ENCODE results near the gene TBX3.

TBX3 gene

GRCh38 chr12:114682106-114682784 is 1.7 kb downstream of the TBX3 start:
- H3K36me3 ChIP-seq (ENCODE audit: control insufficient read depth, insufficient read depth, low read length) = no peaks in the 10 kb centered on the region; the same call in 1 of the 2 replicates
- H3K27me3 ChIP-seq (ENCODE audit: control insufficient read depth, insufficient read depth, low read length) = peaks cover 93% of the 10 kb centered on the region
- H3K4me3 ChIP-seq (ENCODE audit: low read depth, low read length) = peak overlapping the region; percentile 69
- H3K9me3 ChIP-seq (ENCODE audit: control insufficient read depth, insufficient read depth, low read depth, low read length) = no peaks in the 10 kb centered on the region
- H3K27ac ChIP-seq (ENCODE audit: low read depth, low read length) = no peak overlapping the region
- peak overlapping the region; percentile 83 for H3K9ac ChIP-seq (ENCODE audit: low read length)
- peaks cover 65% of the 10 kb centered on the region for H3K4me1 ChIP-seq (ENCODE audit: control insufficient read depth, insufficient read depth, low read length)

GRCh38 chr12:114681116-114681871 is 2.7 kb downstream of the TBX3 start:
- peaks cover 93% of the 10 kb centered on the region for H3K27me3 ChIP-seq (ENCODE audit: control insufficient read depth, insufficient read depth, low read length)
- no peak overlapping the region for H3K27ac ChIP-seq (ENCODE audit: low read depth, low read length)
- H3K4me1 ChIP-seq (ENCODE audit: control insufficient read depth, insufficient read depth, low read length) = peaks cover 61% of the 10 kb centered on the region
- no peaks in the 10 kb centered on the region for H3K9me3 ChIP-seq (ENCODE audit: control insufficient read depth, insufficient read depth, low read depth, low read length)
- H3K4me3 ChIP-seq (ENCODE audit: low read depth, low read length) = peak overlapping the region; percentile 69
- H3K9ac ChIP-seq (ENCODE audit: low read length) = peak overlapping the region; percentile 83
- H3K36me3 ChIP-seq (ENCODE audit: control insufficient read depth, insufficient read depth, low read length) = no peaks in the 10 kb centered on the region; the same call in 1 of the 2 replicates

GRCh38 chr12:114680604-114681069 is 3.3 kb downstream of the TBX3 start:
- Histone ChIP-seq H3K4me3 (ENCODE audit: low read depth, low read length) (peak overlapping the region; percentile 69; the same call in 1 of the 2 replicates), H3K4me1 (ENCODE audit: control insufficient read depth, insufficient read depth, low read length) (peaks cover 60% of the 10 kb centered on the region), H3K9me3 (ENCODE audit: control insufficient read depth, insufficient read depth, low read depth, low read length) (no peaks in the 10 kb centered on the region), H3K36me3 (ENCODE audit: control insufficient read depth, insufficient read depth, low read length) (no peaks in the 10 kb centered on the region; the same call in 1 of the 2 replicates), H3K9ac (ENCODE audit: low read length) (peak overlapping the region; percentile 83), H3K27me3 (ENCODE audit: control insufficient read depth, insufficient read depth, low read length) (peaks cover 93% of the 10 kb centered on the region), H3K27ac (ENCODE audit: low read depth, low read length) (no peak overlapping the region)

GRCh38 chr12:114679942-114680341 is 4.0 kb downstream of the TBX3 start:
- H3K4me1 ChIP-seq (ENCODE audit: control insufficient read depth, insufficient read depth, low read length) = peaks cover 61% of the 10 kb centered on the region
- H3K36me3 ChIP-seq (ENCODE audit: control insufficient read depth, insufficient read depth, low read length) = no peaks in the 10 kb centered on the region; the same call in 1 of the 2 replicates
- H3K4me3 ChIP-seq (ENCODE audit: low read depth, low read length) = peak overlapping the region; percentile 69
- H3K27me3 ChIP-seq (ENCODE audit: control insufficient read depth, insufficient read depth, low read length) = peaks cover 93% of the 10 kb centered on the region
- H3K9ac ChIP-seq (ENCODE audit: low read length) = peak overlapping the region; percentile 83
- H3K27ac ChIP-seq (ENCODE audit: low read depth, low read length) = no peak overlapping the region
- no peaks in the 10 kb centered on the region for H3K9me3 ChIP-seq (ENCODE audit: control insufficient read depth, insufficient read depth, low read depth, low read length)

- Histone ChIP-seq H3K4me1 (ENCODE audit: control insufficient read depth, insufficient read depth, low read length) (peaks cover 64% of the 10 kb centered on the region), H3K27me3 (ENCODE audit: control insufficient read depth, insufficient read depth, low read length) (peaks cover 94% of the 10 kb centered on the region), H3K36me3 (ENCODE audit: control insufficient read depth, insufficient read depth, low read length) (no peaks in the 10 kb centered on the region; the same call in 1 of the 2 replicates), H3K4me3 (ENCODE audit: low read depth, low read length) (peak overlapping the region; percentile 69), H3K9ac (ENCODE audit: low read length) (no peak overlapping the region), H3K27ac (ENCODE audit: low read depth, low read length) (no peak overlapping the region), H3K9me3 (ENCODE audit: control insufficient read depth, insufficient read depth, low read depth, low read length) (no peaks in the 10 kb centered on the region)
Measured at GRCh38 chr12:114679452-114679875, 4.5 kb downstream of the TBX3 start.

GRCh38 chr12:114678718-114679117 is 5.3 kb downstream of the TBX3 start:
- H3K4me1 ChIP-seq (ENCODE audit: control insufficient read depth, insufficient read depth, low read length) = peaks cover 69% of the 10 kb centered on the region
- H3K27me3 ChIP-seq (ENCODE audit: control insufficient read depth, insufficient read depth, low read length) = peaks cover 100% of the 10 kb centered on the region
- H3K36me3 ChIP-seq (ENCODE audit: control insufficient read depth, insufficient read depth, low read length) = peaks cover 3% of the 10 kb centered on the region; the same call in 1 of the 2 replicates
- H3K9ac ChIP-seq (ENCODE audit: low read length) = no peak overlapping the region
- peak overlapping the region; percentile 69; the same call in 1 of the 2 replicates for H3K4me3 ChIP-seq (ENCODE audit: low read depth, low read length)
- no peaks in the 10 kb centered on the region for H3K9me3 ChIP-seq (ENCODE audit: control insufficient read depth, insufficient read depth, low read depth, low read length)
- no peak overlapping the region for H3K27ac ChIP-seq (ENCODE audit: low read depth, low read length)

GRCh38 chr12:114678028-114678427 is 5.9 kb downstream of the TBX3 start:
- Histone ChIP-seq H3K36me3 (ENCODE audit: control insufficient read depth, insufficient read depth, low read length) (peaks cover 4% of the 10 kb centered on the region; the same call in 1 of the 2 replicates), H3K4me1 (ENCODE audit: control insufficient read depth, insufficient read depth, low read length) (peaks cover 76% of the 10 kb centered on the region), H3K9me3 (ENCODE audit: control insufficient read depth, insufficient read depth, low read depth, low read length) (no peaks in the 10 kb centered on the region), H3K27me3 (ENCODE audit: control insufficient read depth, insufficient read depth, low read length) (peaks cover 100% of the 10 kb centered on the region), H3K9ac (ENCODE audit: low read length) (no peak overlapping the region), H3K4me3 (ENCODE audit: low read depth, low read length) (no peak overlapping the region), H3K27ac (ENCODE audit: low read depth, low read length) (no peak overlapping the region)

GRCh38 chr12:114676142-114676741 is 7.7 kb downstream of the TBX3 start:
- H3K27me3 ChIP-seq (ENCODE audit: control insufficient read depth, insufficient read depth, low read length) = peaks cover 100% of the 10 kb centered on the region
- H3K36me3 ChIP-seq (ENCODE audit: control insufficient read depth, insufficient read depth, low read length) = peaks cover 4% of the 10 kb centered on the region; the same call in 1 of the 2 replicates
- H3K9me3 ChIP-seq (ENCODE audit: control insufficient read depth, insufficient read depth, low read depth, low read length) = no peaks in the 10 kb centered on the region
- peaks cover 75% of the 10 kb centered on the region for H3K4me1 ChIP-seq (ENCODE audit: control insufficient read depth, insufficient read depth, low read length)
- H3K4me3 ChIP-seq (ENCODE audit: low read depth, low read length) = no peak overlapping the region; the same call in 1 of the 2 replicates
- H3K9ac ChIP-seq (ENCODE audit: low read length) = no peak overlapping the region
- H3K27ac ChIP-seq (ENCODE audit: low read depth, low read length) = no peak overlapping the region

- peak overlapping the region; percentile 21 for H3K9ac ChIP-seq (ENCODE audit: low read length)
- peaks cover 100% of the 10 kb centered on the region for H3K27me3 ChIP-seq (ENCODE audit: control insufficient read depth, insufficient read depth, low read length)
- no peaks in the 10 kb centered on the region for H3K9me3 ChIP-seq (ENCODE audit: control insufficient read depth, insufficient read depth, low read depth, low read length)
- peaks cover 77% of the 10 kb centered on the region for H3K4me1 ChIP-seq (ENCODE audit: control insufficient read depth, insufficient read depth, low read length)
- H3K4me3 ChIP-seq (ENCODE audit: low read depth, low read length) = peak overlapping the region; percentile 46
- peaks cover 4% of the 10 kb centered on the region; the same call in 1 of the 2 replicates for H3K36me3 ChIP-seq (ENCODE audit: control insufficient read depth, insufficient read depth, low read length)
- no peak overlapping the region for H3K27ac ChIP-seq (ENCODE audit: low read depth, low read length)
Measured at GRCh38 chr12:114674251-114675047, 9.5 kb downstream of the TBX3 start.

- Histone ChIP-seq H3K4me1 (ENCODE audit: control insufficient read depth, insufficient read depth, low read length) (peaks cover 76% of the 10 kb centered on the region), H3K4me3 (ENCODE audit: low read depth, low read length) (peak overlapping the region; percentile 46), H3K27me3 (ENCODE audit: control insufficient read depth, insufficient read depth, low read length) (peaks cover 100% of the 10 kb centered on the region), H3K27ac (ENCODE audit: low read depth, low read length) (no peak overlapping the region), H3K9me3 (ENCODE audit: control insufficient read depth, insufficient read depth, low read depth, low read length) (no peaks in the 10 kb centered on the region), H3K36me3 (ENCODE audit: control insufficient read depth, insufficient read depth, low read length) (peaks cover 4% of the 10 kb centered on the region; the same call in 1 of the 2 replicates), H3K9ac (ENCODE audit: low read length) (no peak overlapping the region)
Measured at GRCh38 chr12:114673901-114674250, 10.1 kb downstream of the TBX3 start.
